Measurements from ENCODE around the gene NLRC5.

The NLRC5 gene

DNA sequence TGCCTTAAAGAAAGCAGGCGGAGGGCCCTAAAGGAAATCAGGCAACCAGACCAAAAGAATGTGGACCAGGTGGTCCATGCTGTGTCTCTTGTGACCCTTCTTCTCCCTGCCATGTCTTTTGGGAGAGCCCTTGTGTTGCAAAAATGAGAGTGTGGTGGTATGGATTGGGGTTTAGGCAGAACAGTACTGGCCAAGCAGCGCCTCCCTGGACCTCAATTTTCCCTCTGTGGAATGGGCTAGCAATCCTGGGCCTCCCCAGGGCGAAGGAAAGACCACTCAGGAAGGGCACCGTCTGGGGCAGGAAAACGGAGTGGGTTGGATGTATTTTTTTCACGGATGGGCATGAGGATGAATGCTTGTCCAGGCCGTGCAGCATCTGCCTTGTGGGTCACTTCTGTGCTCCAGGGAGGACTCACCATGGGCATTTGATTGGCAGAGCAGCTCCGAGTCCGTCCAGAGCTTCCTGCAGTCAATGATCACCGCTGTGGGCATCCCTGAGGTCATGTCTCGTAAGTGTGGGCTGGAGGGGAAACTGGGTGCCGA lies 7.6 kb upstream of the NLRC5 start:
- no peaks in the 10 kb centered on the region for H3K9me3 ChIP-seq (ENCODE audit: control extremely low read depth in 1 of 5, control insufficient read depth in 4 of 5, insufficient read depth in 2 of 5, low read depth in 1 of 5, low read length in 4 of 5)
- 86% methylated on average over 11 of the region's 12 CpGs for WGBS (ENCODE audit: insufficient coverage)
- no peaks in the 10 kb centered on the region for H3K27me3 ChIP-seq (replicated peaks in 2 of 5; ENCODE audit: control insufficient read depth in 4 of 5, insufficient read depth in 5 of 5, low read length in 4 of 5)
- H3K36me3 ChIP-seq (ENCODE audit: control insufficient read depth in 4 of 4, insufficient read depth in 4 of 4, low read length in 3 of 4), result peaks cover 0 to 8% (median 0%) of the 10 kb centered on the region in 4 experiments
- ChIA-PET POLR2A (no interaction called here), CTCF (interaction anchor here (3.8 kb wide), 1 partner anchor 16 kb away, joined by 19 read pairs; no protein-coding TSS in a partner anchor)
- DNase-seq, result no peak
- peaks cover 0 to 4% (median 4%) of the 10 kb centered on the region in 4 experiments for H3K4me1 ChIP-seq (ENCODE audit: control extremely low read depth in 1 of 4, control insufficient read depth in 4 of 4, insufficient read depth in 4 of 4, low read length in 3 of 4)
- H3K27ac ChIP-seq (ENCODE audit: insufficient read depth in 1 of 2, low read depth in 1 of 2, low read length in 2 of 2, poor library complexity in 1 of 2, severe bottlenecking in 2 of 2), result no peak overlapping the region
- no peak overlapping the region for H3K4me3 ChIP-seq (ENCODE audit: control insufficient read depth in 1 of 7, extremely low read depth in 1 of 7, insufficient read depth in 4 of 7, low read depth in 2 of 7, low read length in 6 of 7)

DNA sequence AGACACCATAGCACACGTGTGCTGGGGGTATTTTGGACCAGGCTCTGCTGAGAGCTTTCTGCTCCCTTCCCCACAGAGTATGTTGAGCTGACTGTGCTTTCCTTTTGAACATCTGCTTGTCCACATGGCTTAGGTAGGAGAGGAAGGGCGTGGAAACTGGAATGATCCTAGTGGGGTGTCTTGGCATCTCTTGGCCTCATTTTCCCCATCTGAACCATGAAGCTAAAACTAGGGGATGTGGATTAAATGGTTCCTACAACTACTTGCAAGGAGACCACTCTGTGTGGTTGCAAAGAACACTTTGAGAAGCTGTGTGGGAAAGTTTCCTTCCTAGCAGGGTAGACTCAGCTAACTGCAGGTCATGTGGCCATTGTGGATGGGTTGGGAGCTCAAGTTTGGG lies 6.7 kb upstream of the NLRC5 start:
- WGBS (ENCODE audit: insufficient coverage), result 100% methylated on average over 1 of the region's 2 CpGs
- ChIA-PET POLR2A (no interaction called here), CTCF (interaction anchor here (1.8 to 3.8 kb wide), 2 partner anchors 10 to 17 kb away, joined by 5 to 19 read pairs; no protein-coding TSS in a partner anchor)
- Histone ChIP-seq H3K27me3 (replicated peaks in 2 of 5; ENCODE audit: control insufficient read depth in 4 of 5, insufficient read depth in 5 of 5, low read length in 4 of 5) (no peaks in the 10 kb centered on the region), H3K27ac (ENCODE audit: insufficient read depth in 1 of 2, low read depth in 1 of 2, low read length in 2 of 2, poor library complexity in 1 of 2, severe bottlenecking in 2 of 2) (no peak overlapping the region), H3K4me3 (ENCODE audit: control insufficient read depth in 1 of 7, extremely low read depth in 1 of 7, insufficient read depth in 4 of 7, low read depth in 2 of 7, low read length in 6 of 7) (no peak overlapping the region), H3K36me3 (ENCODE audit: control insufficient read depth in 4 of 4, insufficient read depth in 4 of 4, low read length in 3 of 4) (peaks cover 0 to 8% (median 0%) of the 10 kb centered on the region in 4 experiments), H3K4me1 (ENCODE audit: control extremely low read depth in 1 of 4, control insufficient read depth in 4 of 4, insufficient read depth in 4 of 4, low read length in 3 of 4) (peaks cover 0 to 4% (median 4%) of the 10 kb centered on the region in 4 experiments), H3K9me3 (ENCODE audit: control extremely low read depth in 1 of 5, control insufficient read depth in 4 of 5, insufficient read depth in 2 of 5, low read depth in 1 of 5, low read length in 4 of 5) (no peaks in the 10 kb centered on the region)
- no peak for DNase-seq

DNA sequence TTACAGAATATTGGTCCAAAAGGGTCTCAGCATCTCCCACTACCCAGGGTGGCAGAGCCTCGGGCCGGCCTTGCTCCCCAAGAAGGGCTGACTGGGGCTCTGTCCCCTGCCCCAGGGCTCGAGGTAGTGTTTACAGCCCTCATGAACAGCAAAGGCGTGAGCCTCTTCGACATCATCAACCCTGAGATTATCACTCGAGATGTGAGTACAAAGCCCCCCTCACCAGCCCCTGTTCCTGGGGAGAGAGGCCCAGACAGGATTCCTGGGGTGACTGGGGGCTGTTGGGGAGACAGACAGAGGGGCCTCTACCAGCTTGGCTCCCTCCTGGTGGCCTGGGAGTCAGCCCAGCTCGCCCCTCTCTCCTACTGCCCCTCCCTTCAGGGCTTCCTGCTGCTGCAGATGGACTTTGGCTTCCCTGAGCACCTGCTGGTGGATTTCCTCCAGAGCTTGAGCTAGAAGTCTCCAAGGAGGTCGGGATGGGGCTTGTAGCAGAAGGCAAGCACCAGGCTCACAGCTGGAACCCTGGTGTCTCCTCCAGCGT lies 6.1 kb upstream of the NLRC5 start:
- H3K4me1 ChIP-seq (ENCODE audit: control extremely low read depth in 1 of 4, control insufficient read depth in 4 of 4, insufficient read depth in 4 of 4, low read length in 3 of 4), result peaks cover 0 to 6% (median 5%) of the 10 kb centered on the region in 4 experiments
- no peak for DNase-seq
- H3K36me3 ChIP-seq (ENCODE audit: control insufficient read depth in 4 of 4, insufficient read depth in 4 of 4, low read length in 3 of 4), result peaks cover 0 to 8% (median 0%) of the 10 kb centered on the region in 4 experiments
- no peaks in the 10 kb centered on the region for H3K27me3 ChIP-seq (replicated peaks in 2 of 5; ENCODE audit: control insufficient read depth in 4 of 5, insufficient read depth in 5 of 5, low read length in 4 of 5)
- 69% methylated on average over 6 of the region's 9 CpGs for WGBS (ENCODE audit: insufficient coverage)
- H3K9me3 ChIP-seq (ENCODE audit: control extremely low read depth in 1 of 5, control insufficient read depth in 4 of 5, insufficient read depth in 2 of 5, low read depth in 1 of 5, low read length in 4 of 5), result no peaks in the 10 kb centered on the region
- no peak overlapping the region for H3K4me3 ChIP-seq (ENCODE audit: control insufficient read depth in 1 of 7, extremely low read depth in 1 of 7, insufficient read depth in 4 of 7, low read depth in 2 of 7, low read length in 6 of 7)
- ChIA-PET CTCF (interaction anchor here (0.6 to 3.8 kb wide), 4 partner anchors 8 to 130 kb away, joined by 3 to 19 read pairs (median 4); no protein-coding TSS in a partner anchor), POLR2A (no interaction called here)
- no peak overlapping the region for H3K27ac ChIP-seq (ENCODE audit: insufficient read depth in 1 of 2, low read depth in 1 of 2, low read length in 2 of 2, poor library complexity in 1 of 2, severe bottlenecking in 2 of 2)

DNA sequence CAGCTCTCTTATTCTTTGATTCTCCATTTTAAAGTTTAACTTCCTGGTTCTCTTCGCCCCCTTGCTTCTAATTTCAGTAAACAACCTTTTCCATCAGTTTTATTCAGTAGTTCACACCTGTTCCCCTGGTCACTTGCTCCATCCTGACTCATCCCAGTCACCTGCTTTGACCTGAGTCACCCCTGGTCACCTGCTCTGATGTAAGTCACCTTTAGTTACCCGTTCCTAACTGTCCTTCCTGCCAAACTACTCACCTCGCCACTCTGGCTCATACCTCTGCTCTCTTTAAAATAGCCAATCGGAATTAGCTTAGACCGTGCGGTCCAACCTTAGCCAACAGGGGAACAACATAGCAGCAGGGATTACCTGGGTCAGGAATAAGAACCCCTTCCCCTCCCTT lies 4.7 kb upstream of the NLRC5 start:
- ChIA-PET CTCF (interaction anchor here (0.8 to 3.8 kb wide), 2 partner anchors 15 to 19 kb away, joined by 3 to 19 read pairs; no protein-coding TSS in a partner anchor), POLR2A (no interaction called here)
- H3K36me3 ChIP-seq (ENCODE audit: control insufficient read depth in 4 of 4, insufficient read depth in 4 of 4, low read length in 3 of 4), result peaks cover 0 to 8% (median 0%) of the 10 kb centered on the region in 4 experiments
- no peak overlapping the region for H3K27ac ChIP-seq (ENCODE audit: insufficient read depth in 1 of 2, low read depth in 1 of 2, low read length in 2 of 2, poor library complexity in 1 of 2, severe bottlenecking in 2 of 2)
- WGBS (ENCODE audit: insufficient coverage), result 100% methylated on average over 6 of the region's 6 CpGs
- no peaks in the 10 kb centered on the region for H3K9me3 ChIP-seq (ENCODE audit: control extremely low read depth in 1 of 5, control insufficient read depth in 4 of 5, insufficient read depth in 2 of 5, low read depth in 1 of 5, low read length in 4 of 5)
- H3K4me3 ChIP-seq (ENCODE audit: control insufficient read depth in 1 of 7, extremely low read depth in 1 of 7, insufficient read depth in 4 of 7, low read depth in 2 of 7, low read length in 6 of 7), result no peak overlapping the region
- no peak for DNase-seq
- no peaks in the 10 kb centered on the region for H3K27me3 ChIP-seq (replicated peaks in 2 of 5; ENCODE audit: control insufficient read depth in 4 of 5, insufficient read depth in 5 of 5, low read length in 4 of 5)
- H3K4me1 ChIP-seq (ENCODE audit: control extremely low read depth in 1 of 4, control insufficient read depth in 4 of 4, insufficient read depth in 4 of 4, low read length in 3 of 4), result peaks cover 0 to 18% (median 14%) of the 10 kb centered on the region in 4 experiments

DNA sequence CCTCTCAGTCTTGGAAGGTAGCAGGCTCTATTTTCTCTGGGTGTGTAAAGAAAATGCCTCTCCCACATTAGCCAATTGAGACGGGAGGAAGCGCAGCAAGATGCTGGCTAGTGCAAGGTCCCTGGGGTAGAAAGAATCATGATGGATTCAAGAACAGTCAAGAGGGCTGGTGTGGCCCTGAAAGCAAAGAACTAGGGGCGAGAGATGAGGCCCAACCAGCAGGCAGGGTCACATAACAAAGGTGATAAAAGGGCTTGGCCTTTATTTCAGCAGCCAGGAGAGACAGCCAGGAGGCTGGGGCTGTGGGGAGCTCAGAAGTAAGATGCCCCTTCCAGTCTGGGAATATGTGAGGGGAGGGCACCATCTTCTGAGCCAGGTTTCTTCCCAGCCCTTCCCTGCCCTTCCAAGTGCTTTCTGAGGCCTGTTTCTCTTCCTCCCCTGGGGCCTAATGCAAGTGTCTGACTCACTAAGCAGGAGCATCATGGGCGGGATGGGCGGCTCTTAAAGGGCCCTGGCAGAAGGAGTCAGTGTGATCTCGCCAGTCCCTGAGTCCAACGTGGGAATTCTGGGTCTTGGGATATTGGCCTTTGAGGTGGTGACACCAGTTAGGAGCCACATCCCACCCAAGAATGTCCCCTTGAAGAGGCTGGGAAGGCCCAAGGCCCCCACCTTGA lies 3.9 kb upstream of the NLRC5 start:
- POLR2A ChIA-PET, result no interaction called here
- H3K27ac ChIP-seq (ENCODE audit: insufficient read depth in 1 of 2, low read depth in 1 of 2, low read length in 2 of 2, poor library complexity in 1 of 2, severe bottlenecking in 2 of 2), result no peak overlapping the region

DNA sequence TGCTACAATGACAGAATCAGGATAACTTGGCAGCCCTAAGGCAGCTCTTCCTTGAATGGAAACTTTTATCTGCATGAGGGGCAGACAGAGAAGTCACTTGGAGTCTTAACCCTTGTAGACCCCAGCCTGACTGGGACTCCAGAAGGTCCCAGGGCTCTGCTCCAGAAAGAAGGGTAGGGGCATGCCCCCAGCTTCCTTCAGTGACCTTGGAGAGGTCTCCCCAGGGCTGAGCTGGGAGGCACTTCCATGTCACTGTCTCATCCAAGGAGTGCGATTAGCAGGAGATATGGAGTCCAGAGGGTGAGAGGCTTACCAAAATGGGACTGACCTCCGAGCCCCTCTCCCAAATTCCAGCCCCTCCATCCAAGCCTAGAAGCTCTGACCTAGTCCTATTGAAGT lies 3.4 kb upstream of the NLRC5 start:
- ChIA-PET POLR2A (no interaction called here), CTCF (interaction anchor here (1.5 kb wide), 1 partner anchor 21 kb away, joined by 5 read pairs; no protein-coding TSS in a partner anchor)
- peaks cover 0 to 8% (median 0%) of the 10 kb centered on the region in 4 experiments for H3K36me3 ChIP-seq (ENCODE audit: control insufficient read depth in 4 of 4, insufficient read depth in 4 of 4, low read length in 3 of 4)
- WGBS (ENCODE audit: insufficient coverage), result 91% methylated on average over 2 of the region's 2 CpGs
- no peaks in the 10 kb centered on the region for H3K9me3 ChIP-seq (ENCODE audit: control extremely low read depth in 1 of 5, control insufficient read depth in 4 of 5, insufficient read depth in 2 of 5, low read depth in 1 of 5, low read length in 4 of 5)
- H3K4me1 ChIP-seq (ENCODE audit: control extremely low read depth in 1 of 4, control insufficient read depth in 4 of 4, insufficient read depth in 4 of 4, low read length in 3 of 4), result peaks cover 5 to 30% (median 25%) of the 10 kb centered on the region in 4 experiments
- DNase-seq, result no peak
- no peaks in the 10 kb centered on the region for H3K27me3 ChIP-seq (replicated peaks in 2 of 5; ENCODE audit: control insufficient read depth in 4 of 5, insufficient read depth in 5 of 5, low read length in 4 of 5)
- no peak overlapping the region for H3K4me3 ChIP-seq (ENCODE audit: control insufficient read depth in 1 of 7, extremely low read depth in 1 of 7, insufficient read depth in 4 of 7, low read depth in 2 of 7, low read length in 6 of 7)
- H3K27ac ChIP-seq (ENCODE audit: insufficient read depth in 1 of 2, low read depth in 1 of 2, low read length in 2 of 2, poor library complexity in 1 of 2, severe bottlenecking in 2 of 2), result no peak overlapping the region

More for the DNA sequence above, 3.9 kb upstream of the NLRC5 start:
- DNase-seq, result no peak
- 100% methylated on average over 6 of the region's 7 CpGs for WGBS (ENCODE audit: insufficient coverage)
- Histone ChIP-seq H3K9me3 (ENCODE audit: control extremely low read depth in 1 of 5, control insufficient read depth in 4 of 5, insufficient read depth in 2 of 5, low read depth in 1 of 5, low read length in 4 of 5) (no peaks in the 10 kb centered on the region), H3K27me3 (replicated peaks in 2 of 5; ENCODE audit: control insufficient read depth in 4 of 5, insufficient read depth in 5 of 5, low read length in 4 of 5) (no peaks in the 10 kb centered on the region), H3K4me3 (ENCODE audit: control insufficient read depth in 1 of 7, extremely low read depth in 1 of 7, insufficient read depth in 4 of 7, low read depth in 2 of 7, low read length in 6 of 7) (no peak overlapping the region), H3K4me1 (ENCODE audit: control extremely low read depth in 1 of 4, control insufficient read depth in 4 of 4, insufficient read depth in 4 of 4, low read length in 3 of 4) (peaks cover 4 to 26% (median 21%) of the 10 kb centered on the region in 4 experiments), H3K36me3 (ENCODE audit: control insufficient read depth in 4 of 4, insufficient read depth in 4 of 4, low read length in 3 of 4) (peaks cover 0 to 8% (median 0%) of the 10 kb centered on the region in 4 experiments)
- CTCF ChIA-PET, result interaction anchor here (0.8 to 3.8 kb wide), 3 partner anchors 16 to 21 kb away, joined by 3 to 19 read pairs (median 5); no protein-coding TSS in a partner anchor

DNA sequence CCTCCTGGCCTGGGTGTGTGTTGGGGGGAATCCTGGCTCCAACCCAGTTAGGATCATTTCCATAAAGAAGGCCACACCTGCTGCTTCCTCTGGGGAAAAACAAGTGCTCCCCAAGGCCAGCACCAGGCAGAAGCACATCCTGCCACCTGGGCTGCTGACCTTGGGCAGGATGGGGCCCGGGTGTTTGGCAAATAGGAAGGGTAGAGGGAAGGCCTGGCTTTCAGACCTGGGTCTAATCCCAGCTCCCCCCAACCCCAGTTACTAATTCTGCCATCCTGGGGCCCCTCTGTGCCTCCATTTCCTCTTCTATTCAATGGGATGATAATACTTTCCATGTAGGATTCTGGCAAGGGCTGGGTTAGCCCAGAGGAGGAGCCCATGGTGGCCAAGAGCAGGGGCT lies 3.0 kb upstream of the NLRC5 start:
- no CpG with 5 or more reads among the region's 1 CpG for whole genome bisulfite sequencing (ENCODE audit: insufficient coverage)
- H3K27me3 ChIP-seq (replicated peaks in 2 of 5; ENCODE audit: control insufficient read depth in 4 of 5, insufficient read depth in 5 of 5, low read length in 4 of 5), result no peaks in the 10 kb centered on the region
- DNase-seq, result no peak
- ChIA-PET POLR2A (no interaction called here), CTCF (interaction anchor here (1.5 to 3.9 kb wide), 2 partner anchors 10 to 22 kb away, joined by 5 to 17 read pairs; no protein-coding TSS in a partner anchor)
- H3K27ac ChIP-seq (ENCODE audit: insufficient read depth in 1 of 2, low read depth in 1 of 2, low read length in 2 of 2, poor library complexity in 1 of 2, severe bottlenecking in 2 of 2), result no peak overlapping the region
- peaks cover 0 to 8% (median 0%) of the 10 kb centered on the region in 4 experiments for H3K36me3 ChIP-seq (ENCODE audit: control insufficient read depth in 4 of 4, insufficient read depth in 4 of 4, low read length in 3 of 4)
- no peaks in the 10 kb centered on the region for H3K9me3 ChIP-seq (ENCODE audit: control extremely low read depth in 1 of 5, control insufficient read depth in 4 of 5, insufficient read depth in 2 of 5, low read depth in 1 of 5, low read length in 4 of 5)
- H3K4me1 ChIP-seq (ENCODE audit: control extremely low read depth in 1 of 4, control insufficient read depth in 4 of 4, insufficient read depth in 4 of 4, low read length in 3 of 4), result peaks cover 5 to 30% (median 26%) of the 10 kb centered on the region in 4 experiments
- no peak overlapping the region for H3K4me3 ChIP-seq (ENCODE audit: control insufficient read depth in 1 of 7, extremely low read depth in 1 of 7, insufficient read depth in 4 of 7, low read depth in 2 of 7, low read length in 6 of 7)

Data from common myeloid progenitor, CD34-positive (primary cell).